ENCODE results near the gene TSHZ3.

Gene TSHZ3

GRCh38 chr19:31290931-31291590 is 58.2 kb downstream of the TSHZ3 start:
- H3K27ac ChIP-seq: no peak overlapping the region
- TF ChIP-seq CTCF (conservative IDR thresholded peaks at IDR 0.05): no peak

GRCh38 chr19:31289976-31290375 is 59.3 kb downstream of the TSHZ3 start:
- no peak for TF ChIP-seq CTCF (conservative IDR thresholded peaks at IDR 0.05)

GRCh38 chr19:31289381-31289880 is 59.8 kb downstream of the TSHZ3 start:
- no peak overlapping the region for H3K27ac ChIP-seq
- no peak for TF ChIP-seq CTCF (conservative IDR thresholded peaks at IDR 0.05)

More at GRCh38 chr19:31289976-31290375, 59.3 kb downstream of the TSHZ3 start:
- H3K27ac ChIP-seq: no peak overlapping the region

- no peak for TF ChIP-seq CTCF (conservative IDR thresholded peaks at IDR 0.05)
- no peak overlapping the region for H3K27ac ChIP-seq
Measured at GRCh38 chr19:31286491-31286890, 62.7 kb downstream of the TSHZ3 start.

- no peak for TF ChIP-seq CTCF (conservative IDR thresholded peaks at IDR 0.05)
- no peak overlapping the region for H3K27ac ChIP-seq
Measured at GRCh38 chr19:31285744-31286143, 63.5 kb downstream of the TSHZ3 start.

GRCh38 chr19:31284621-31285020 is 64.6 kb downstream of the TSHZ3 start:
- no peak for TF ChIP-seq CTCF (conservative IDR thresholded peaks at IDR 0.05)
- H3K27ac ChIP-seq: no peak overlapping the region

- no peak for TF ChIP-seq CTCF (conservative IDR thresholded peaks at IDR 0.05)
- no peak overlapping the region for H3K27ac ChIP-seq
Measured at GRCh38 chr19:31283701-31284100, 65.5 kb downstream of the TSHZ3 start.
